ENCODE data around the gene TBC1D5.

Gene TBC1D5

DNA sequence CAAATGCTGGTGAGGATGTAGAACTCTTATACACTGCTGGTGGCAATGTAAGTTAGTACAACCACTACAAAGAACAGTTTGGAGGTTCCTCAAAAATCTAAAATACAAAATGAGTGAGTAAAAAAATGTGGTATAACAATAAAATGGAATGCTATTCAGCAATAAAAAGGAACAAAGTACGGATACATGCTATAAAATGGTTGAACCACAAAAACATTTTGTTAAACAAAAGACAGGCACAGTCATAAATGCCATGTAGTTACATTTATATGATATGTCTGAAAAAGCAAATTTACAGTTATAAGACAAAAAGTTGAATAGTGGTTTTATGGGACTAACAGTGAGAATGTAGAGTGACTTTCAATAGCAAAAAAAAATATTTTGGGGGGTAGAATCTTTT is 285.8 kb downstream of the TBC1D5 start:
- DNase-seq = no peak

DNA sequence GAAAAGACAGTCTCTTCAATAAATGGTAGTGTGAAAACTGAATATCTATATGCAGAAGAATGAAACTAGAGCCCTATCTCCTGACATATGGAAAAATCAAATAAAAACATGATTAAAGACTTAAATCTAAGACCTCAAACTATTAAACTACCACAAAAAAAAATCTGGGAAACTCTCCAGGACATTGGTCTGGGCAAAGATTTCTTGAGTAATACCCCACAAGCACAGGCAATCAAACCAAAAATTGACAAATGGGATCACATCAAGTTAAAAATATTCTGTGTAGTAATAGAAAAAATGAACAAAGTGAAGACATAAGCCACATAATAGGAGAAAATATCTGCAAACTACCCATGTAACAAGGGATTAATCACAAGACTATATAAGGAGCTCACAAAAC is 286.4 kb downstream of the TBC1D5 start:
- no peak for DNase-seq

DNA sequence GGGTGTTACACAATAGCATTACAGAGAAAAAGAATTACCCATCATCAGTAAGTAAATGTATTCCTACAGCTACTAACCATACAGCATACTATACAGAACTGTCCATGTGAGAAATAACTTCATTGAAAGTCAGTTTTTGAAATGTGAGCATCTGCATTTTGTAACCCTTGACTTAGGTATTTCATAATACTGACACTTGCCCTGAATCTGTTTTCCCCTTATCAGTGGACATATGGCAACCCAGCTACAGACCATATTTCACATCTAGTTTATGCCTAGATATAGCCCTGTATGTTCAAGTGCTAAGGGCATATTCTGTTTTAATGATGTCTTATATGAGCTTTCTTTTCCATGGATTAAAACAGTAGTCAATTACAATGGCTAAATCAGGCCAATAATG is 297.6 kb downstream of the TBC1D5 start:
- no peak for DNase-seq

DNA sequence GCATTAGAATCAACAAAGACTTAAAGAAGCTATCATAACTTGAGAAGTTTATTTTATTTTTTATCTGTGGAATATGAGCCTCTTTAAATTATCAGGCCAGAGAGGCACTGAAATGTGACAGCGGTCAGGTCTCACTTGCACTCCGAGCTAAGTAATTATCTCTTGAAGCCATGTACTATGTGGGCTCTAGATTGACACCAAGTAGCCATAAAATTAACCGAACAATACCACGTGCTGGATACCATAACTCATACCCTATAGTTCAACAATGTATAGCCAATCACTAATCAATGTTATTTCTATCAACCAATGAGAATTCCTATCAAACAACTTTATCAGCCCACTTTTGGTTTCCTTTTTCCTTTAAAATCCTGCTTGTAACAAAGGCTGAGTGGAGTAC is 299.3 kb downstream of the TBC1D5 start:
- no peak for DNase-seq

DNA sequence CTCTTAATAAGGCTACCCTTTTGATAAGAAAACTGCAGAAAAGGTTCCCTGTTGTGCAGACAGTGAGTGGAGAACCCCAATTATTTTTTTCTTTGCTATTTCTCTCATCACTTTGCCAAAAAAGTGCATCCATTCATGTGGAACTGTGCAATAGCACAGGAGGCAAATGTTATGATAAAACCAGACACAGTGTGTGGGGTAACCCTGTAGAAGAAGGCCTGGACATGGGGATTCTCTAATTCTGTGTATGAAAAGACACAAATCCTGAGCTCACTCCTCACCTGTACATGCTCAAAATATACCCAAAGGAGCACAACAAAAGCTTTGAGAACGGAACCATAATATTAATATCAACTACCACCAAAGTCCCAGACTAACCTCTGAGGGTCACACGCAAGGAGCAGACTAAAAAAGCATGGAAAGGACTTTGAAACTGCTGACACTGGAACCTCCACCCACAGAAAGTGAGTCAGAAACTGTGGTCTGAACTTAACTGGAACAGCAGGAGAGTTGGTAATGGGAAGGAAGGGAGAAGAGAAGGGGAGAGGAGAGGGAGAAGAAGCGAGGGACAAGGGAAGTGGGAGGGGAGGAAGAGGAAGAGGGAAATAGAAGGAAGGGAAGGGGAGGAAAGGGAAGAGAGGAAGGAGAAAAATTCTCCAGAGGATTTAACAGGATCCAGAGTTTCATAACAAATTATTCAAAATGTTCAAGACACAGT is 299.9 kb downstream of the TBC1D5 start:
- no peak for DNase-seq

DNA sequence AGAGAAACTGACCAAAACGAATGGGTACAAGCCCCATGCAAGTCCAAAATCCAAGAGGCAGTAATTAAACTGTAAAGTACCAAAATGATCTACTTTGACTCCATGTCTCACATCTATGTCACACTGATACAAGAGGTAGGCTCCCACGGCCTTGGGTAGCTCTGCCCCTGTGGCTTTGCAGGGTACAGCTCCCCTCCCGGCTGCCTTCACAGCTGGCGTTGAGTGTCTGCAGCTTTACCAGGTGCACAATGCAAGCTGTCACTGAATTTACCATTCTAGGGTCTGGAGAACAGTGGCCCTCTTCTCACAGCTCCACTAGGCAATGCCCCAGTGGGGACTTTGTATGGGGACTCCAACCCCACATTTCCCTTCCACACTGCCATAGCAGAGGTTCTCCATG is 308.6 kb downstream of the TBC1D5 start:
- no peak for DNase-seq

DNA sequence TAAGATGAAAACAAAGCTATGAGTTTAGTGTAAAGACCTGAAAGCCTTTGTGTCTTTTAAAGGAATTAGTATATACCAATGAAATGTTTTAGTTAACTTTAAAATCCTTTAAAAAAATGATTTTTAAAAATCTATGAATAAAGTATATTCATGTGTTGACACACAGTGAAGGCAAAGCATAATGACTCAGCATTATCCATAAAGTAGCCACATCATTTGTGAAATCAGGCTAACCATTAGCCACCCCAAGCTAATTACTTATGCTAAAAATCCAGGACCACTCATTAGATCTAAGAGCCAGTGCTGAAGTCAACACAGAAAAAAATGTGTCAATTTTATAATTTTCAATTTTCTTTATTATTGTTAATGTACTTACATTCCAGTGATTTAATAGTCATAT is 310.2 kb downstream of the TBC1D5 start:
- DNase-seq = no peak

DNA sequence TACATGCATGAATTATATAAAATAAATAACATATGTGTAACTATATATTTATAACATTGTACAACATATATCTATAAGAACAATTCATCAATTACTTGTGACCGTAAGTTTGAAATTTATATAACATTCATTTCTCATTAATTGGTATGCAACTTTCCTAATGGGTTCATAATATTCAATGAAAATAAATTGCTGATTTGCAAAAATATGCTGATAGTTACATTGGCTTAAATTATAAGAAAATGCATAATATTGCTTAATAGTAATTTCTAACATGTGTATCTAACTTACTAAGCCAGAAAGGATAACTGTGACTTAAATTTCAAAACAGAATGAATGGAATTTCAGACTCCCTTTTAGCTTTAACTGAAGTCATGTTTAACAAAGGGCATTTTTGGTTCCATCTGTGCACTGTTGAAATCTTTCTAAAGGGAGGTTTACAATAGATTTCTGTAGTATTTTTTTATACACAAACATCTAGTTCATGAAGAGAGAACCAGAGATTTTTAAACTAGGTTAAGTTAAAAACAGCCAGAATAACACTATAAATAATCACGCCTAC is 310.9 kb downstream of the TBC1D5 start:
- no peak for DNase-seq

DNA sequence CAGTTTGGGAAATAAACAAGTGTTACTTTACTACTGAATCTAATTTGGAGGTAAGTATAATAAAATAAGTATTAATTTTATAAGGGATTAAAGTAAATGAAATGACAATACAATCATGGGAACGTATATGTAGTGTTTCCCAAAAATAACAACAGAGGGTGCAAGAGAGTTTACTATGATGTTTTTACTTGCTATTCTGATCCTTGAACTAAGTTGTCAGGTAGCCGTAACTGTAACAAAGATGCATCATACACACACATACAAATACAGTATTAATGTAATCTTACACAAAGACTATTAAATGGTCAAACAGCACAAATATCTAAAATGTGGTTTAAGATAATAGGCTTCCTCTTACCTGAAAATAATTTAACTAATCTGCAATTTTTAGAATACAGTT is 311.4 kb downstream of the TBC1D5 start:
- DNase-seq = no peak

DNA sequence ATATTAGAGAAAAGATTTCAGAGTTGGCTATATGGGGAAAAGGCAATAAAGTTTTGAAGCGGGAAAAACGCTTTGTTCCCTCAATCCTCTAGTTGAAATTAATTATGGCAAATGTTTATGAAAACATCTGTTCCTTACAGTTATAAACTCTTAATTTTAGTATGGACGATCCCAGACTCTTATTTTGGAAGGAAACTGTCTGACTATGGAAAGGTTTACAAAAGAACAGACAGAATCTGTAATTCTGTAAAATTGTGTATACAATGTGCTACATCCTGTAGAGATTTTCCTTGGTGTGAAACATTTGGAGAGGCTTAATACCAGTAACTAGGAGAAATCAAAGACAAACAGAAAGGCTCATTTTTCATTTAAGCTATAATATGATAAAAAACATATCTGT is 311.8 kb downstream of the TBC1D5 start:
- no peak for DNase-seq

DNA sequence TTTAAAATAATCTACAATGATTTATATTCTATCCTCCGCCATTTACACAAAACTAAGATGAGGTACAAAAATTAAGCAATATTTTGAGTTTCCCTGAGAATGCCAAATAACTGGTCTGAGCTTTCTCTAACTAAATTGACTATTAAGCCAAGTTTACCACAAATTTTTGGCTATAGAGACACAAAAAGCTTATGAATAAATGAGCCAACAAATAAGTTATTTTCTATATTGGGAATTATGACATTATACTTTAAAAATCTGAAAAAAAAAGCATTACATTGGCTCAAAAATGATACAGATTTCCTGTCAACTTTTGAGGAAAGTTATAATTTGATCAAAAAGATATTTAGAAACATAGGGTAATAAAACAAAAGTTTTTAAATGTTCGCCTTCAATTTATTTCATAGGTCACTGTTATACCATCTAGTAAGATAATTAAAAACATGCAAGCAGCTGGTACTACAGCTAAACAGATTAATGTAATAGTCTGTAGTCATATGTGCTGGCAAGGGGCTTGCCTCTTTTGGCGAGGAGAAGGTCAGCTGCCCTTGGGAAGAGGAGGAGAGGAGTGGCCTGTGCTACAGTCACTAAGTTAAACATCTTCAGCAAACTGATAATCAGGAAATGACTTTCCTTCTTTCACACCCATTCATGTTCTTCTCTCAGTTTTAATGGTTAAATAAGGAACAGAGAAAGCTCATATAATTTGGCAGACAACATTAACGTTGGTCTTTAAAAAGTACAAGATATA is 318.5 kb downstream of the TBC1D5 start:
- DNase-seq = peak; percentile 26

DNA sequence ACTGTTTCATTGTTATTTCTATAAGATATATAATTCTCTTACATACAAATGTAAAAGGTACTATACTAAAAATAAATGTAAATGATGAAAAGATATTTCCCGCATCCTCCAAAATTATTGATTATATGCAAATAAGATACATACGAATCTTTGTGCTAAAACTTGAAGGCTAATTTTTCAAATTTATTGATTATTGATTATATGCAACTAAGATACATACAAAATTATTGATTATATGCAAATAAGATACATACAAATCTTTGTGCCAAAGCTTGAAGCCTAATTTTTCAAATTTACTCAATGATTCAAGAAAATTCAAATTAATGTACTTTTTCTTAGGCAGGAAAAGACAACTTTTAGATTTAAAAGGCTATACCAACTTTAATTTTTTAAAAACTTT is 319.8 kb downstream of the TBC1D5 start:
- DNase-seq = no peak

DNA sequence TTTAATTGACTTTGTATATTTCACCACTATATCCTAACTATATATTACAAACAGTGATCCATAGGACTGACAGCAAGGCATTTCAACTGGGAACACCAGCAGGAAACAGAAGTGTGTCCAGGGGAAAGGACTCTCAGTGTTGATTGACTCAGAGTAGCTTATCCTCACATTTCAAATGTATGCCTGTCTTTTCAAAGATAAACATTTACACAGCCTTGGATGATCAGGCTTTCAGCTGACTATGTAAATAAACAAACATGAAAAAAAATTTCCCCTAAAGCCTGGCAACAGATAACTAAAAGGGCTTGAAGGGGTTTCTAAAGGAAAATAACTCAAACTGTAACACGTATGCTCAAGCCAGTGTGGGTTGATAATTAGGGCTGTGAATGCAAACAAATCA is 321.8 kb downstream of the TBC1D5 start:
- no peak for DNase-seq

DNA sequence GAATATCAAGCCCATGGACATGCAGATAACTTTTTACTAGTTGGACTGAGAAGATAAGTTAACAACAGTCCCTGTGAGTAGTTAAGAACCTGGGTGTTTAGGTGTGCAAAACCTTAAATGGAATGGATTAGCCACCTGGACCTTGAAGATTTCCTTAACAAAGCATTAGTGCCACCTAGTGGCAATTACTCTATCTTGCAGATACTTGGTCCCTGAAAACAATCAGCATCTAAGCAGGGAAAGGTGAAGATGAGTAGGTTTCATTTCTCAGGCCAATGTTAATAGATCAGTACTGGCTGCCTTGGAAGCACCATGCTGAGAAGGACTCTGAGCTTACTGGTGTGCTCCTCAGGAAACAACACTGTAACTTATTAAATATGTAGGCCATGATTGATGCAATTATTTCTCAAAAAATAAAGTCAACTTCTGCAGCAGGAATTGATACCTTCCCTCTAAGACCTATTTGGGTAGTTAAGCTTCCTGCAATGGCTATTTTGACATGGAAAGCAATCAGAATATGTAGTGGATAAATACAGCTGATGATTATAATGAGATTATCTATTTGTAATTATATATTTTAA is 329.4 kb downstream of the TBC1D5 start:
- DNase-seq = no peak

DNA sequence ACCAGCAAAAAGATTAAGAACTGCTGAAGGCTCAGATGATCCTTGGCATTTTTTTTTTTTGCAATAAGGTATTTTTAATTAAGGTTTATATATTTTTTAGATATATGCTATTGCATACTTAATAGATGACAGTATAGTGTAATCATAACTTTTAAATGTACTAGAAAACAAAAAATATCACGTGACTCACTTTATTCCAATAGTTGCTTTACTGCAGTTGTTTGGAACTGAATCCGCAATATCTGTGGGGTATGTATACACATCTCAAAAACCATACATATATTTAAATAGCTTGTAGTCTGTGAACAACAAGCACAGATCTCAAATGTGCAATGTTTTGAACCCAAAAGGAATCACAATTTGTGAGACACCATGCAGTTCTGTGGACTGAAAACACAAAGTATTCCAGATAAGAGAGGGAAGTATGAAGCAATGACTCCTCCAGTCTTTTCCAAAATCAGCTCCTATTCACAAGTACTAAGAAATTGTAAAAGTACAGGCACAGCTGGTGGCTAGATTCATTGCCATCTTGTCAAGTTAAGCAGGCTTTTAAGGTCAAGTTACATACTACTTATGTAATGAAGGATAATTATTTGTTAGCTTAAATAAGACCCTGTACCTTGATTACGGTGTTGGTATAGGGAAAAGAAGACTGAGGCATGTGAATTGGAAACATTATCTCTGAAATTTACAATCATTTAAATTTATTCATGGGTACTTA is 331.1 kb downstream of the TBC1D5 start:
- DNase-seq = no peak

DNA sequence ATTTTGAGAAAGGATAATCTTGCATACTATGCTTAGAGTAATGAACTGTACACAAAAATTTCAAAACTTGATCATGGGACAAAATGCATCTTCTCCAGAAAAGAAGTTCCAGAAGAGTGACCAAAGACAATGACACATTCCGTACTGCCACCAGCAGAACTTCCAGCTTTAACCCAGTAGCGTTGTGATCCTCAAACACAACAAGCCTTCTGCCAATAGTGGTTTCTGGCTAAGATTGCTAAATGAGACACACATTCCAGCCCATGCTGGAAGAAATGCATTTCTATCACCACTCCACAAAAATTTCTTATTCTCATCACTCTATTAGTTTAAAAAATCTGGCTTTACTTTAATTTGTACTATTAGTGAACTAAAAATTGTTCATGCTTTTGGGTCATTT is 334.9 kb downstream of the TBC1D5 start:
- DNase-seq = no peak

DNA sequence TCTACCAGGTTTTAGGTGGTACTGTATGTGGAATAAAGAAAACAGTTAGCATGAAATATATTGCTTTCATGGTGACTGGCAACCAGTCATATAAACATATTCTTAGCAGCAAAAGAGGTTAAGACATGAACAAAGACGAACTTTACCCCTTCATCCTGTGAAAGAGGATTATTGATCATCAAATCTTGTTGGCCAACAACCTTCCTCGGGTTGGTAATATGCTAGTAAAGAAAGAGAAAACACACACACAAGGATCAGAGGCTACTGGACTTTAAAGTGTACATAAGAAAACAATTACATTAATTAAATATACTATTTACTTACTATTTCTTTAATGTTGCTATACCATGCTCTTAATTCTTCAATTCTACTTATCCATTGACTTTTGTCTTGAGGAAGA is 337.9 kb downstream of the TBC1D5 start:
- no peak for DNase-seq

DNA sequence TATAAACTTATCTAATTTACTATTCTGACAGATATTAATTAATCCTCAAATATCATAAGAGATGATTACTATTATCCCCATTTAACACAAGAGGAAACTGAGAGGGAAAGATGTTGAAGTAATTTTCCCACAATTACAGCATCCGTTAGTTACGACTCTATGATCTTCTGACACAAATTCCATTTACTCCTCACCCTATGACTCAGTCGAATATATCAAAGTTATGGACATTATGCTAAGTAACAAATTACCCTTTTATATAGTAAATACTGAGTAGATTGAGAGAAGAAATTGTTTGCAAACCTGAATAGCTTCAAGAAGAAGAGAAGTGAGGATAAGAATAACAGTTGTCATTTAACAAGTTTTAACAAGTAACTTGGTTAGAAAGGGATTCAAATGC is 340.0 kb downstream of the TBC1D5 start:
- DNase-seq = no peak

DNA sequence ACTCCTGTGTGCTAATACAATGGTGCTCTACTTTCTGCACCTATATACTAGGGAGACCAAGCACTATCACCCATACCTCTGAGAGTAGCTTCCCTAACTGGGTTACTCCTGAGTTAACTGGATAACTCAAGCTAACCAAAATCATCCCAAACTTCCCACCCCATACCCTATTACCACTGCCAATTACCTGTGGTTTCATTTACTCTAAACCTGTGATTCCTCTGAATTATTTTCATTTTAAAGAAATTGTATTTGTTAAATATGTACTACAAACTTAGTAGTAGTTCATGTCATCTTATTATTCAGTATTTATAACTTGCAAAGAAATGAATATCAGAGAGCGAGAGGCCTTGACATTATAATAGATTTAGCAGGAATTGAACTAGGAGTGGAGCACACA is 340.5 kb downstream of the TBC1D5 start:
- DNase-seq = no peak

DNA sequence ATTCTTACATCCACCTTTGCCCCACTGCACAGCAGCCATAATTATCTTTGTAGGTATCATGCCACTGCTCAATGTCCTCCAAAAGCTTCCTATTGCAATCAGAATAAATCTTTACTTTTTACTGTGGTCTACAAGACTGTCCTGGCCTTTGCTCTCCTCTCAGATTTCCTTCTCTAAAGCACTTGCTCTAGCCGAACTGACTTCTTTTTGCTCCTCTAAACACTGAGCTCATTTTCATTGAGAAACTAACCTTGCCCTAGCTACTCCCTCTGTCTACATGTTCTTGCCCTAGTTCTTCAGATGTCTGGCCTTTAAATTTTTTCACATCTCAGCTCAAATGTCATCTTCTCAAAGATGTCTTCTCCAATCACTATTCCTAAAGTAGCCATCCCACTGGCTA is 342.8 kb downstream of the TBC1D5 start:
- DNase-seq = no peak

DNA sequence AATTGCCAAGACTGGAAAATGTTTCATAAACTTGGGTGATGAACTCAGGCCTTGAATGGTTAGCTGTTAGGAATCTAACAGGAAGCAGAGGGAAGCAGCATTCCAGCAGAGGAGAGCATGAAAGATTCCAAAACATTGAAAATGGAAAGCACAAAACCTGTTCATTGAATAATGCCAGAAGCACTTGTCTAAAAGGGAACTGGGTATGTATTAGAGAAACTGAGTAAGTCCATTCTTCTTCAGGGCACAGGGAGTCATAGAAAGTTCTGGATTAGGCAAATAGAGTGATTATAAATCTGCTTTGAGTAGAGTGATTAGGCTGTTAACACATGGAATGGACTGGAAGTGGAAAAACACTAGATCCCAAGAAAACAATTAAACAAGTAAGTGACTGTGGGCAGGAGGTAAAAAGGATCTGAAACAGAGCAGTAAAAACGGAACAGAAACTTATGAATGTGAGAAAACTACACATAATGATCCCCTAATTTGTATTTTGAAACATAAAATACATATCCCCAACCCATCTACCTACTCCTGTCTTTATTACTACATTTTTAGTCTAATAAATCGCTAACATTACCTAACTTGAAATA is 343.4 kb downstream of the TBC1D5 start:
- no peak for DNase-seq

DNA sequence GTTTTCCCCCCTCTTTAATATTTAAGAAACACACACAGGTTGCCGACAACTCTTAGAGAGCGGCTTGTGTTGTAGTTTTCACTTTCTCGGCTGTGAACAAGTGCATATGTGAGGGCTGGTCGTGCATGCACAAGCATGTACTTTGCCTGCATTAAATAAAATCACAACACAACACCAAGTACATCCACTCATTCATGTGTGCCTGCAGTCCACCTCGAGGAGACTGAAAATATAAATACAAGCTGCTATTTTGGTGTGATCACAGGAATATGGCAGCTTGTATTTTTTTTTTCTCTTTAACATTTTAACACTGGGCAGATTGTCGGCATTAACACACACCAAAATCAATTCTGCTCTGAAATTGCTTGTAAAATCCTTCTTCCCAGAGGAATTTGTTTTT is 346.4 kb downstream of the TBC1D5 start:
- DNase-seq = no peak

DNA sequence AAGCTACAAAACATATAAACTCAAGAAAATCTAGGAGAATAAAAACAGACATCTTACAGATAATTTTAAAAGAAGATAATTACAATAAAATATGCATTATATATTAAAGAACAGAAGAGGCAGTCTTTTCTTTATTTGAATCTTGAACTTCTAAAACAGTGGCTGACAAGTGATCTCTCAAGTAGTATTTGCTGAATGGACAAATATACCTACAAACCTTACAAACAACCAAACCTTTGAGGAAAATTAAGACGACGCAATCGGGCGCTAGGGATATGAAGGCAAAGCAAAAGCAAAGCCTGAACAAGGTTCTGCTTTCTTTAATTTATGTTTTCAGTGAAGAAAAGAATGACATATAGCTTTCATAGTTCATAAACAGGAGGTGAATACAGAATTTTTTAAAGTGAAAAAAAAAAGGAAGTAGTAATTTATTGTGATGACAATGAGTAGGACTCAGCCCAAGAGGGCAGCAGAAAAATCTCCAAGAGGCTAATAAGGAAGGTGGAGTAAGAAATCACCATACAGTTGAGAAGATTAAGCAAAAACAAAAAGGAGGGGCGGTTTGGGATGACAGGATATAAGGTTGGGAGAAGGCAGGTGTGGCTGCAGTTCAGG is 347.8 kb downstream of the TBC1D5 start:
- no peak for DNase-seq
